G401.6 (cell line): Measurements from ENCODE around the gene CLIC1.

Experiments used
- FAIRE-seq: peaks from 2 replicates; lab custom pipeline; 2012; peaks lifted over from hg19 to GRCh38; lab: Jason Lieb, UNC

The CLIC1 gene

GRCh38 chr6:31737991-31738979 lies 2.0 kb upstream of the CLIC1 start:
- FAIRE-seq: peak; percentile 68

- FAIRE-seq: no peak
These were observed 1.1 kb upstream of the CLIC1 start for GRCh38 chr6:31737315-31737990.

- FAIRE-seq: no peak
These were observed 511 bp upstream of the CLIC1 start for GRCh38 chr6:31736768-31737314.

- FAIRE-seq: no peak
These were observed 1.4 kb downstream of the CLIC1 start for GRCh38 chr6:31734821-31735406.

GRCh38 chr6:31734247-31734820 lies 2.0 kb downstream of the CLIC1 start:
- no peak for FAIRE-seq

- FAIRE-seq: no peak
These were observed 2.6 kb downstream of the CLIC1 start for GRCh38 chr6:31733734-31734133.

- FAIRE-seq: no peak
These were observed 4.3 kb downstream of the CLIC1 start for GRCh38 chr6:31732029-31732428.

GRCh38 chr6:31730631-31731086 lies 5.7 kb downstream of the CLIC1 start:
- no peak for FAIRE-seq

GRCh38 chr6:31729979-31730630 lies 6.2 kb downstream of the CLIC1 start:
- FAIRE-seq: peak; percentile 96

- FAIRE-seq: peak; percentile 3
These were observed 6.8 kb downstream of the CLIC1 start for GRCh38 chr6:31729515-31729978.

- no peak for FAIRE-seq
These were observed 7.4 kb downstream of the CLIC1 start, which contains the start of gene DDAH2 for GRCh38 chr6:31728767-31729514. Gene DDAH2 (minus strand): TSS chr6:31729299. CDS start chr6:31729161, 138 bp downstream.

- no peak for FAIRE-seq
These were observed 8.3 kb downstream of the CLIC1 start for GRCh38 chr6:31727717-31728671.

GRCh38 chr6:31727034-31727716 lies 9.2 kb downstream of the CLIC1 start:
- FAIRE-seq: no peak

- no peak for FAIRE-seq
These were observed 10.6 kb downstream of the CLIC1 start for GRCh38 chr6:31725502-31726350.

- no peak for FAIRE-seq
These were observed 12.2 kb downstream of the CLIC1 start for GRCh38 chr6:31723980-31724691.

- FAIRE-seq: no peak
These were observed 12.9 kb downstream of the CLIC1 start, which contains the start of gene MPIG6B for GRCh38 chr6:31723245-31723979. Gene MPIG6B (plus strand): TSS chr6:31723373. CDS start chr6:31723384, 11 bp downstream.
